Chondrocyte (in vitro differentiated cells): Measurements from ENCODE around the gene RAI1. TPM values are rescaled to one million over a fixed set of nuclear protein-coding genes. Genes with fewer than 3 reads are reported as not detected.

Source experiments
- DNase-seq: peaks from one replicate; pipeline ENCODE4 v3.0.0; 2021; ENCODE audit warnings: mixed read lengths, low spot score
- H3K27ac Mint-ChIP-seq: one replicate; pipeline ENCODE4 v1.8.0; 2021; ENCODE audit warnings: mild to moderate bottlenecking, moderate library complexity, mixed read lengths; ENCODE audit not compliant: unreplicated experiment
- H3K27me3 Mint-ChIP-seq: 2 replicates; pipeline ENCODE4 v1.8.0; 2021; ENCODE audit warnings: low read depth, mixed read lengths
- H3K36me3 Mint-ChIP-seq: 2 replicates; pipeline ENCODE4 v1.8.0; 2021; ENCODE audit warnings: low read depth, mixed read lengths
- H3K4me1 Mint-ChIP-seq: 2 replicates; pipeline ENCODE4 v1.8.0; 2021; ENCODE audit warnings: low read depth, mild to moderate bottlenecking, mixed read lengths
- H3K4me3 Mint-ChIP-seq: one replicate; pipeline ENCODE4 v1.8.0; 2021; ENCODE audit warnings: mild to moderate bottlenecking, moderate library complexity, mixed read lengths; ENCODE audit not compliant: unreplicated experiment
- H3K9me3 Mint-ChIP-seq: 2 replicates; pipeline ENCODE4 v1.8.0; 2021; ENCODE audit warnings: low read depth, mixed read lengths
- CTCF ChIP-seq: fragments of 200-600 bp; sonication (generic); IDR thresholded peaks from 2 replicates; pipeline ENCODE4 v1.5.0; 2021; ENCODE audit warnings: antibody characterized with exemption, mild to moderate bottlenecking, moderate library complexity
- total RNA-seq: library from RNA; stranded (reverse); gene quantifications from 3 replicates; pipeline ENCODE4 v1.2.1, GENCODE V29; 2021

RAI1 gene
- total RNA-seq, 1 donor from 2014 or later = 28.7 TPM

- Mint-ChIP-seq H3K4me3 (peak overlapping the region; percentile 82), H3K4me1 (peaks cover 48% of the 10 kb centered on the region), H3K9me3 (no peaks in the 10 kb centered on the region), H3K27me3 (no peaks in the 10 kb centered on the region), H3K27ac (peak overlapping the region; percentile 18), H3K36me3 (peaks cover 2% of the 10 kb centered on the region)
- TF ChIP-seq CTCF = no peak
- no peak for DNase-seq
These were observed 41.7 kb downstream of the RAI1 start for GRCh38 chr17:17722906-17723353.

- peak overlapping the region; percentile 83 for H3K27ac Mint-ChIP-seq
- H3K9me3 Mint-ChIP-seq = no peaks in the 10 kb centered on the region
- peaks cover 2% of the 10 kb centered on the region for H3K36me3 Mint-ChIP-seq
- no peak for DNase-seq
- no peaks in the 10 kb centered on the region for H3K27me3 Mint-ChIP-seq
- no peak for TF ChIP-seq CTCF
- H3K4me3 Mint-ChIP-seq = peak overlapping the region; percentile 82
- peaks cover 43% of the 10 kb centered on the region for H3K4me1 Mint-ChIP-seq
These were observed 42.4 kb downstream of the RAI1 start for GRCh38 chr17:17723354-17724261.

GRCh38 chr17:17724307-17725010 is 43.2 kb downstream of the RAI1 start:
- Mint-ChIP-seq H3K27ac (peak overlapping the region; percentile 75), H3K4me3 (peak overlapping the region; percentile 82), H3K36me3 (peaks cover 2% of the 10 kb centered on the region), H3K9me3 (no peaks in the 10 kb centered on the region), H3K27me3 (no peaks in the 10 kb centered on the region), H3K4me1 (peaks cover 37% of the 10 kb centered on the region)
- TF ChIP-seq CTCF = no peak
- DNase-seq = no peak

- Mint-ChIP-seq H3K27me3 (no peaks in the 10 kb centered on the region), H3K9me3 (no peaks in the 10 kb centered on the region), H3K27ac (peak overlapping the region; percentile 54), H3K4me1 (peaks cover 35% of the 10 kb centered on the region), H3K4me3 (peak overlapping the region; percentile 70), H3K36me3 (peaks cover 2% of the 10 kb centered on the region)
- no peak for TF ChIP-seq CTCF
- DNase-seq = no peak
These were observed 43.9 kb downstream of the RAI1 start for GRCh38 chr17:17725011-17725751.
